HG03378 (cell line): Measurements from ENCODE around the gene TANGO6.
"Not testable (repeated sequence)": the region's sequence is repeated elsewhere in the genome, so short reads cannot be mapped to it uniquely, and the experiment has no call there.

ENCODE experiments used
- ATAC-seq: cut with Tn5 transposase; IDR thresholded peaks from one replicate; pipeline ENCODE4 v1.9.1; 2021; ENCODE audit warnings: mild to moderate bottlenecking, moderate library complexity; ENCODE audit not compliant: unreplicated experiment

Gene TANGO6

GRCh38 chr16:68843482-68844210, at the start of gene TANGO6:
TANGO6 (plus strand) TSS chr16:68843531; CDS start chr16:68843618, 87 bp downstream.
- peak; percentile 74 for ATAC-seq

- ATAC-seq: no peak
Observed at GRCh38 chr16:68798398-68798797, 44.9 kb upstream of the TANGO6 start.

- ATAC-seq: peak; percentile 62
Observed at GRCh38 chr16:68800257-68800875, 43.0 kb upstream of the TANGO6 start.

- ATAC-seq: no peak
Observed at GRCh38 chr16:68802190-68802589, 41.1 kb upstream of the TANGO6 start.

- no peak for ATAC-seq
Observed at GRCh38 chr16:68806422-68806821, 36.9 kb upstream of the TANGO6 start.

GRCh38 chr16:68806981-68807380, 36.4 kb upstream of the TANGO6 start:
- no peak for ATAC-seq

GRCh38 chr16:68814516-68814915, 28.8 kb upstream of the TANGO6 start:
- ATAC-seq: no peak

- no peak for ATAC-seq
Observed at GRCh38 chr16:68823401-68824135, 19.8 kb upstream of the TANGO6 start.

- ATAC-seq: no peak
Observed at GRCh38 chr16:68825427-68825826, 17.9 kb upstream of the TANGO6 start.

- no peak for ATAC-seq
Observed at GRCh38 chr16:68826652-68827051, 16.7 kb upstream of the TANGO6 start.

- ATAC-seq: no peak
Observed at GRCh38 chr16:68833251-68833650, 10.1 kb upstream of the TANGO6 start.

- ATAC-seq: no peak
Observed at GRCh38 chr16:68834550-68834949, 8.8 kb upstream of the TANGO6 start.

- ATAC-seq: no peak
Observed at GRCh38 chr16:68835970-68836369, 7.4 kb upstream of the TANGO6 start.

- ATAC-seq: no peak
Observed at GRCh38 chr16:68839831-68840230, 3.5 kb upstream of the TANGO6 start.

GRCh38 chr16:68842964-68843481, 308 bp upstream of the TANGO6 start:
- ATAC-seq: not testable (repeated sequence)

- ATAC-seq: no peak
Observed at GRCh38 chr16:68844211-68844564, 857 bp downstream of the TANGO6 start.

- no peak for ATAC-seq
Observed at GRCh38 chr16:68848786-68849185, 5.5 kb downstream of the TANGO6 start.

GRCh38 chr16:68850481-68850880, 7.2 kb downstream of the TANGO6 start:
- no peak for ATAC-seq

GRCh38 chr16:68851601-68852000, 8.3 kb downstream of the TANGO6 start:
- ATAC-seq: no peak

GRCh38 chr16:68857479-68857878, 14.1 kb downstream of the TANGO6 start:
- ATAC-seq: no peak

GRCh38 chr16:68859828-68860227, 16.5 kb downstream of the TANGO6 start:
- ATAC-seq: no peak
